Measurements from ENCODE around the gene SLC30A1.
A peak's percentile ranks its signal among the peaks of the same experiment; 100 is the strongest.
"Not testable (repeated sequence)": the region's sequence is repeated elsewhere in the genome, so short reads cannot be mapped to it uniquely, and the experiment has no call there.

Gene SLC30A1

GRCh38 chr1:211578640-211579439 is at the start of gene SLC30A1:
Gene SLC30A1 (minus strand): TSS chr1:211579161. CDS start chr1:211578612, 549 bp downstream.
- peak; percentile 90 to 92 for ATAC-seq (replicated peaks)
- H3K4me1 Mint-ChIP-seq: peaks cover 11 to 34% of the 10 kb centered on the region in 2 donors
- H3K27ac Mint-ChIP-seq: peak within 1 kb of the TSS; percentile 92

GRCh38 chr1:211628417-211628816 is 49.5 kb upstream of the SLC30A1 start:
- peaks cover 14 to 17% of the 10 kb centered on the region in 2 donors for H3K27me3 Mint-ChIP-seq
- no peak overlapping the region for H3K27ac Mint-ChIP-seq
- ATAC-seq (replicated peaks) (no peak), DNase-seq (no peak)
- H3K9me3 Mint-ChIP-seq: no peaks in the 10 kb centered on the region
- H3K4me1 Mint-ChIP-seq: peaks cover 7 to 20% of the 10 kb centered on the region in 2 donors
- H3K4me3 Mint-ChIP-seq: no peak overlapping the region
- H3K36me3 Mint-ChIP-seq: no peaks in the 10 kb centered on the region

More at GRCh38 chr1:211578640-211579439, at the start of gene SLC30A1:
- DNase-seq: peak; percentile 98
- H3K27me3 Mint-ChIP-seq: no peaks in the 10 kb centered on the region
- peak within 1 kb of the TSS; percentile 92 to 94 for H3K4me3 Mint-ChIP-seq
- no peaks in the 10 kb centered on the region for H3K9me3 Mint-ChIP-seq
- H3K36me3 Mint-ChIP-seq: peaks cover 2 to 4% of the 10 kb centered on the region in 2 donors

DNA sequence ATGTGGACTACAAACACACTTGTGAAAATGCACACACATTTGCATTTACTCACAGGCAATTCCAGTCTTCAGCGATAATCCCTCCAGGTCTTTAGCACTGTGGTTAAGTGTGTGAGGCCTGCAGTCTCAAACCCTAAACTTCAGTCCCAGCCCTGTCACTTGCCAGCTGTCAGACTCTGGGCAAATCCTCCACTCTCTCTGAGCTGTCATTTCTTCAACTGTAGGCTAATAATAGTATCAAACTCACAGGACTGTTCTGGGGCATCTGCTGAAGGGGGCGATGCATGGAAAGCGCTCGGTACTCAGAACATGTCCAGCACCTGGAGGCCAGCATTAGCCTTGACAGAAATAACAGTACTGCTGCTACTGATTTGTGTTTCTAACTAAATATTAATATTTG is 48.3 kb upstream of the SLC30A1 start:
- H3K4me3 Mint-ChIP-seq: no peak overlapping the region
- H3K36me3 Mint-ChIP-seq: no peaks in the 10 kb centered on the region
- H3K9me3 Mint-ChIP-seq: no peaks in the 10 kb centered on the region
- H3K4me1 Mint-ChIP-seq: peaks cover 3 to 10% of the 10 kb centered on the region in 2 donors
- peaks cover 10 to 15% of the 10 kb centered on the region in 2 donors for H3K27me3 Mint-ChIP-seq
- ATAC-seq (replicated peaks): no peak
- DNase-seq: no peak
- H3K27ac Mint-ChIP-seq: no peak overlapping the region

DNA sequence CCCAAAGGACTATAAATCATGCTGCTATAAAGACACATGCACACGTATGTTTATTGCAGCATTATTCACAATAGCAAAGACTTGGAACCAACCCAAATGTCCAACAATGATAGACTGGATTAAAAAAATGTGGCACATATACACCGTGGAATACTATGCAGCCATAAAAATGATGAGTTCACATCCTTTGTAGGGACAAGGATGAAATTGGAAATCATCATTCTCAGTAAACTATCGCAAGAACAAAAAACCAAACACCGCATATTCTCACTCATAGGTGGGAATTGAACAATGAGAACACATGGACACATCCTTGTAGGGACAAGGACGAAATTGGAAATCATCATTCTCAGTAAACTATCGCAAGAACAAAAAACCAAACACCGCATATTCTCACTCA is 46.9 kb upstream of the SLC30A1 start:
- not testable (repeated sequence) for ATAC-seq (replicated peaks); H3K27ac Mint-ChIP-seq; H3K9me3 Mint-ChIP-seq; H3K4me3 Mint-ChIP-seq; DNase-seq; H3K4me1 Mint-ChIP-seq; H3K27me3 Mint-ChIP-seq; H3K36me3 Mint-ChIP-seq

DNA sequence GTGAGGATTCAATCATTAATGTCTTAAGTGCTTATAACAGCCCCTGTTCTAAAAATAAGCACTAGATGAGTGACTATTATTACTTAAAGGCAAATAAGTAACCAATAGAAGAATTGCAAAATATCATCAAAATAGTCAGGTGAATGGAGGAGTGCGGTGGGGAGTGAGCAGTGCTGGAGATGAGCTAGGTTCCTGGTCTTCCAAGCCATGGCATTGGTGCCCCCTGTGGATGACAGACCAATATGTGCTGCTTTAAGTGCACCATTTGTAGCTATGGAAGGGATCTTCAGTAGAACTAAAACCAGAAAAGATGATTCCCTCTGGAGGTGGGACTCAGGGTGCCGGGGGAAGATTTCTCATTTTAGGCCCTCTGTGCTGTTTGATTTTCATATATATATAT is 46.1 kb upstream of the SLC30A1 start:
- no peak overlapping the region for H3K27ac Mint-ChIP-seq
- no peaks in the 10 kb centered on the region for H3K9me3 Mint-ChIP-seq
- DNase-seq: no peak
- H3K27me3 Mint-ChIP-seq: peaks cover 0 to 5% of the 10 kb centered on the region in 2 donors
- H3K36me3 Mint-ChIP-seq: no peaks in the 10 kb centered on the region
- H3K4me1 Mint-ChIP-seq: peaks cover 2 to 5% of the 10 kb centered on the region in 2 donors
- no peak overlapping the region for H3K4me3 Mint-ChIP-seq
- peak; percentile 54 to 61 for ATAC-seq (replicated peaks)

GRCh38 chr1:211623515-211623914 is 44.6 kb upstream of the SLC30A1 start:
- Mint-ChIP-seq H3K9me3 (no peaks in the 10 kb centered on the region), H3K27me3 (no peaks in the 10 kb centered on the region), H3K4me1 (peaks cover 2 to 5% of the 10 kb centered on the region in 2 donors), H3K36me3 (no peaks in the 10 kb centered on the region), H3K4me3 (no peak overlapping the region), H3K27ac (no peak overlapping the region)
- no peak for ATAC-seq (replicated peaks)
- DNase-seq: no peak

GRCh38 chr1:211621447-211622198 is 42.7 kb upstream of the SLC30A1 start:
- no peak for DNase-seq
- Mint-ChIP-seq H3K27me3 (no peaks in the 10 kb centered on the region), H3K27ac (no peak overlapping the region), H3K9me3 (no peaks in the 10 kb centered on the region), H3K4me1 (peaks cover 2 to 5% of the 10 kb centered on the region in 2 donors), H3K4me3 (no peak overlapping the region), H3K36me3 (no peaks in the 10 kb centered on the region)
- ATAC-seq (replicated peaks): no peak

- Mint-ChIP-seq H3K27me3 (no peaks in the 10 kb centered on the region), H3K27ac (no peak overlapping the region), H3K4me1 (peaks cover 2 to 4% of the 10 kb centered on the region in 2 donors), H3K4me3 (no peak overlapping the region), H3K36me3 (no peaks in the 10 kb centered on the region), H3K9me3 (no peaks in the 10 kb centered on the region)
- no peak for ATAC-seq (replicated peaks)
- no peak for DNase-seq
Observed at GRCh38 chr1:211620097-211620496, 41.1 kb upstream of the SLC30A1 start.

DNA sequence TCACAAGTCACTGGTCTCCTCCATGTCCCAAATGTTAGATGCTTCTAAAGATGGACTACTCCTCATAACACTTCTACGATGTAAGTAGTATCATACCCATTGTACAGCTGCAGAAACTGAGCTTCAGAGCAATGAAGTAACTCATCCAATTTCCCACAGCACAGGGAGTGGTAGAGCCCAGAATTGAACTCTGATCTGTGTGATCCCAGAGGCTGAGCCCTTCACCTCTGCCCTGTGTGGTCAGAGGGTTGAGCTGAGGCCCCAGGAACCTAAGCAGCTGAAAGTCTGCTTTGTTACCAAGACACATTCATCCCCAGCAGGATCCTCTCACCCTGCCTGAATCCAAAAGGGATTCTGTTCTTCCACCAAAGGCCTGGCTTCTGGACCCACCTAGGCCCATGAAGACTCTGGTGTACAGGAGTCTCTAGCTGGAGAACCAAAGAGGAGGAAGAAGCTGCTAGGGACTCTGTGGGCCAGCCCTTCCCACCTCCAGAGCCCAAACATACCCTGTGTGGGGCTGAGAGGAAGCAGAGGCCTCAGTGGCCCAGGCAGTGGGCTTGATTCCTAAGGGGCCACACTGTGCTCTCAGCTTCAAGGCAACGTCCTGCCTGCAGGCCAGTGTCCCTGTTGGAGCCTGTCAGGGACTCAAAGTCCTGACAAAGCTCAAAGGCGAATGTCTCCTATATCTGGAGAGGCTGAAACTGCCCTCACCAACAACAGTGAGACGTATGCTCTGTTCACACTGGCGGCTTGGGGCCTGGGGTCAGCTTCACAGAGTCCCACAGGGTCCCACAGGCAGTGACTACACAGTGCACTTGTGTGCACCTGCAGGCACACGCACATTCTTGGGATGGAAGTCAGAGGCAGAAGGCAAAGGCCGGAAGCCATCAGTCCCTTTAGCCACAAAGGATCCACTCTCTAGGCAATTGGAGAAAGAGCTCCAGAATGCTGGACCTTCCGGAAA is 40.4 kb upstream of the SLC30A1 start:
- H3K4me1 Mint-ChIP-seq: no peaks in the 10 kb centered on the region
- no peak overlapping the region for H3K27ac Mint-ChIP-seq
- ATAC-seq (replicated peaks): no peak
- no peaks in the 10 kb centered on the region for H3K36me3 Mint-ChIP-seq
- H3K27me3 Mint-ChIP-seq: no peaks in the 10 kb centered on the region
- DNase-seq: no peak
- H3K4me3 Mint-ChIP-seq: no peak overlapping the region
- no peaks in the 10 kb centered on the region for H3K9me3 Mint-ChIP-seq

GRCh38 chr1:211616965-211617297 is 38.0 kb upstream of the SLC30A1 start:
- Mint-ChIP-seq H3K4me3 (no peak overlapping the region), H3K9me3 (no peaks in the 10 kb centered on the region), H3K36me3 (no peaks in the 10 kb centered on the region), H3K27me3 (no peaks in the 10 kb centered on the region), H3K27ac (no peak overlapping the region), H3K4me1 (no peaks in the 10 kb centered on the region)
- DNase-seq: no peak
- no peak for ATAC-seq (replicated peaks)

DNA sequence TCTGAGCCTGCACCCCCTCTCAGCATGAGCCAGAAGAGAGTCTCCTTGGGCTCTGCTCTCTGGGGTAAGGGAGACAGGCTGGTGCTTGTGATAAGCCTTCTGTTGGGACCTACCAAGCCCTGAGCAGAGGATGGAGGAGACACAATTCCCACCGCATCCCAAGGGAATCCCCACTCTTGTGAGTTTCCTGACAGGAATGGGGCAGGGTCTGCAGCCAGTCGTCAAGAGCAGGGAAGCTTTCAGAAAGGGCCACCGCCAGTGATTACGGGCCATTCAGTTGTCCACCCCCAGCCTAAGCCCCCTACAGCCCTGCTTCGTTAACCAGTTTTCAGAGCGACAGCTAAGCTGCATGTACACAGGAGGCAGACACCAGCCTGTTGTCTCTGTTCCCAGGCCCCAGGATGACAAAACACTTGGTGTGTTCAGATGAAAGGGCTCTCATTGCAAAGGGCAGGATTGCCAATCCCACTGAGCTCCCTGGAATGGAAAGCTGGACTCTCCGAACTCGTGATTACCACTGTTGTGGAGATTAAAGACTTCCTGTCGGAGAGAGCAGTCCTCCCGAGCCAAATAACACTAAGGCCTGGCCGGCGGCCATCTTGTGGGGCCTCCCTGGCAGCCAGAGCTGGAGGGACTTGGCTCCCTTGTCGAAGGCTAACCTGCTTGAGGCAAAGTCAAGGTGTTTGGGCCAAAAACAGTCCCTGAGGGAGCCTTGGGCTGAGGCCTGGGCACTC is 37.4 kb upstream of the SLC30A1 start:
- H3K4me1 Mint-ChIP-seq: no peaks in the 10 kb centered on the region
- ATAC-seq (replicated peaks) (no peak), DNase-seq (no peak)
- no peaks in the 10 kb centered on the region for H3K36me3 Mint-ChIP-seq
- no peaks in the 10 kb centered on the region for H3K9me3 Mint-ChIP-seq
- H3K27ac Mint-ChIP-seq: no peak overlapping the region
- no peak overlapping the region for H3K4me3 Mint-ChIP-seq
- H3K27me3 Mint-ChIP-seq: no peaks in the 10 kb centered on the region

DNA sequence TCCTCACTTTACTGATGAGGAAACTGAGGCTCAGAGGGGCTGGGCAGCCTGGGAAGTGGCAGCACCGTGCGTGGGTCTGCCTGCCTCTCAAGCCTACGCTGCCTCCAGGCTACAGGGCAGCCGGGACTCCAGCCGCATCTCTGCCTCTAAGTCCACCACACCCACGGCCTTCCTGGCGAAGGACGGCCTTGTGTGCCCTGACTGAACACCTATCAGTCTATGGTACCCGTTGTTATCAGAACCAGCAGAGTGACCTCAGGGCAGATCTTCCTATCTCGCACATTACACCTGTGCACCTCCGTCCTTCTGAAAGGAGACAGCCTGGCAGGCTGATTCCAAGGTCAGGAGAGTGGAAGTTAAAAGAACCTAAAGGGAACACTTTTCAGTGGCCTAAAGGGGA is 35.7 kb upstream of the SLC30A1 start:
- Mint-ChIP-seq H3K4me1 (no peaks in the 10 kb centered on the region), H3K4me3 (no peak overlapping the region), H3K27ac (no peak overlapping the region), H3K36me3 (no peaks in the 10 kb centered on the region), H3K9me3 (no peaks in the 10 kb centered on the region), H3K27me3 (no peaks in the 10 kb centered on the region)
- ATAC-seq (replicated peaks) (no peak), DNase-seq (no peak)

DNA sequence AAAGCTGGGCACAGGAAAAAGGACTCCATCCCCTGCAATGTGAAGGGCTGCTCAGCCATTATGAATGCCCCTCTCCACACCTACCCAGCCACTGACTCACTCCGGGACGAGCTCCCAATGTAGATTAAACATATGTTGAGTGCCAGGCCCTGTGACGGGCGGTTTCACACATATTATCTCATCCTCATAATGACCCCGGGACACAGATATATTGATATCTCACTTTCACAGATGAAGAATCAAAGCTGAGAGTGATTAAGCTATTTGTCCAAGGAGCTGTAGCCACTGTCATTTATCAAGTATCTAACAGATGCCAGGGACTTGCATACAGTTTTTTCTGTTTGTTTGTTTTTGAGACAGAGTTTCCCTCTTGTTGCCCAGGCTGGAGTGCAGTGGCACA is 35.0 kb upstream of the SLC30A1 start:
- Mint-ChIP-seq H3K36me3 (no peaks in the 10 kb centered on the region), H3K27me3 (no peaks in the 10 kb centered on the region)

More for the DNA sequence above, 35.0 kb upstream of the SLC30A1 start:
- H3K4me3 Mint-ChIP-seq: no peak overlapping the region
- ATAC-seq (replicated peaks) (no peak), DNase-seq (no peak)
- no peaks in the 10 kb centered on the region for H3K4me1 Mint-ChIP-seq
- no peaks in the 10 kb centered on the region for H3K9me3 Mint-ChIP-seq
- H3K27ac Mint-ChIP-seq: no peak overlapping the region
